GM23338 (cell line): ENCODE measurements around the gene TEKT5. TPM values are rescaled to one million over a fixed set of nuclear protein-coding genes. Genes with fewer than 3 reads are reported as not detected.

Source experiments
- ATAC-seq: fragments of 200-7000 bp; cut with Tn5 transposase; 3 replicates; pipeline ENCODE4 v1.9.1; 2020
- DNase-seq: peaks from one replicate; pipeline ENCODE4 v3.0.0-alpha.2; 2015; ENCODE audit warnings: low spot score
- H2AFZ ChIP-seq: fragments of 200-600 bp; sonication (generic); 2 replicates; pipeline ENCODE4 v1.8.0; 2016; ENCODE audit warnings: antibody characterized with exemption, mild to moderate bottlenecking, moderate library complexity
- H3F3A ChIP-seq: fragments of 200-600 bp; sonication (generic); replicated peaks from 2 replicates; pipeline ENCODE4 v1.8.0; 2017; ENCODE audit warnings: antibody characterized with exemption, mixed run types, low read depth
- H3K27ac ChIP-seq: fragments of 200-600 bp; sonication (generic); 2 replicates; pipeline ENCODE4 v1.6.1; 2016; ENCODE audit warnings: low read depth
- H3K27me3 ChIP-seq: fragments of 200-600 bp; sonication (generic); 2 replicates; pipeline ENCODE4 v1.8.0; 2016; ENCODE audit warnings: mild to moderate bottlenecking, mixed run types, moderate library complexity; ENCODE audit not compliant: insufficient read depth
- H3K36me3 ChIP-seq: fragments of 200-600 bp; sonication (generic); 2 replicates; pipeline ENCODE4 v1.8.0; 2016; ENCODE audit warnings: mild to moderate bottlenecking; ENCODE audit not compliant: insufficient read depth
- H3K4me1 ChIP-seq: fragments of 200-600 bp; sonication (generic); 2 replicates; pipeline ENCODE4 v1.8.0; 2016; ENCODE audit warnings: mild to moderate bottlenecking, moderate library complexity; ENCODE audit not compliant: insufficient read depth
- H3K4me2 ChIP-seq: fragments of 200-600 bp; sonication (generic); 2 replicates; pipeline ENCODE4 v1.7.1; 2017; ENCODE audit warnings: mixed run types
- H3K4me3 ChIP-seq: fragments of 200-600 bp; sonication (generic); 2 replicates; pipeline ENCODE4 v1.6.1; 2016; ENCODE audit warnings: mixed run types
- H3K79me2 ChIP-seq: fragments of 200-600 bp; sonication (generic); replicated peaks from 2 replicates; pipeline ENCODE4 v1.8.0; 2017; ENCODE audit warnings: mild to moderate bottlenecking; ENCODE audit not compliant: insufficient read depth
- H3K9me2 ChIP-seq: fragments of 200-600 bp; sonication (generic); 2 replicates; pipeline ENCODE4 v1.8.0; 2017; ENCODE audit not compliant: insufficient read depth
- H4K20me1 ChIP-seq: fragments of 200-600 bp; sonication (generic); replicated peaks from 2 replicates; pipeline ENCODE4 v1.8.0; 2017; ENCODE audit warnings: mild to moderate bottlenecking; ENCODE audit not compliant: insufficient read depth
- H3K27ac Mint-ChIP-seq: 2 replicates; pipeline ENCODE4 v1.8.0; 2020; ENCODE audit warnings: inconsistent platforms, mild to moderate bottlenecking, moderate library complexity, mixed read lengths
- H3K27me3 Mint-ChIP-seq: 3 replicates; pipeline ENCODE4 v1.8.0; 2022; ENCODE audit warnings: low read depth, mild to moderate bottlenecking, moderate library complexity, mixed read lengths, inconsistent platforms; ENCODE audit not compliant: insufficient read depth, poor library complexity
- H3K36me3 Mint-ChIP-seq: 3 replicates; pipeline ENCODE4 v1.8.0; 2021; ENCODE audit warnings: low read depth, mild to moderate bottlenecking, inconsistent platforms, moderate library complexity, mixed read lengths
- H3K4me1 Mint-ChIP-seq: 3 replicates; pipeline ENCODE4 v1.8.0; 2020; ENCODE audit warnings: mild to moderate bottlenecking, inconsistent platforms, mixed read lengths
- H3K4me3 Mint-ChIP-seq: 3 replicates; pipeline ENCODE4 v1.8.0; 2021; ENCODE audit warnings: moderate library complexity, mild to moderate bottlenecking, inconsistent platforms, mixed read lengths
- H3K9me3 Mint-ChIP-seq: 3 replicates; pipeline ENCODE4 v1.8.0; 2020; ENCODE audit warnings: moderate library complexity, mild to moderate bottlenecking, inconsistent platforms, mixed read lengths
- EZH2 ChIP-seq: fragments of 200-600 bp; sonication (generic); IDR thresholded peaks from one replicate; pipeline ENCODE4 v1.8.0; 2017; ENCODE audit warnings: antibody characterized with exemption, mild to moderate bottlenecking, low read depth; ENCODE audit not compliant: unreplicated experiment
- EZH2phosphoT487 ChIP-seq: fragments of 200-600 bp; sonication (generic); IDR thresholded peaks from one replicate; pipeline ENCODE4 v1.8.1; 2018; ENCODE audit warnings: antibody characterized with exemption; ENCODE audit not compliant: unreplicated experiment
- NANOG ChIP-seq: IDR thresholded peaks from 2 replicates; pipeline ENCODE4 v1.6.1; 2016; ENCODE audit warnings: antibody characterized with exemption, borderline replicate concordance
- POLR2AphosphoS5 ChIP-seq: IDR thresholded peaks from 2 replicates; pipeline ENCODE4 v1.6.1; 2016; ENCODE audit warnings: antibody characterized with exemption, low read depth
- STAT1 ChIP-seq: IDR thresholded peaks from one replicate; pipeline ENCODE4 v1.6.1; 2016; ENCODE audit warnings: antibody characterized with exemption; ENCODE audit not compliant: unreplicated experiment
- ZNF114 ChIP-seq: fragments of 250-450 bp; sonication (Bioruptor Pico); IDR thresholded peaks from 2 replicates; pipeline ENCODE4 v1.5.0; 2020; ENCODE audit warnings: mild to moderate bottlenecking, moderate library complexity
- polyA plus RNA-seq: library from polyadenylated mRNA; unstranded; fragments of >200 nt; fragmentation: Nextera tagmentation; extraction: Ambion mirVana; gene quantifications from 2 replicates; pipeline ENCODE4 v1.2.1, GENCODE V29; 2016
- total RNA-seq: library from RNA; depleted of rRNA; stranded (reverse); fragments of >200 nt; shearing (Covaris generic); gene quantifications from 2 replicates; pipeline ENCODE4 v1.2.3, GENCODE V29; 2014
- TF ChIP-seq, protein P1 (sequence below): fragments of 250-450 bp; sonication (Bioruptor Pico); IDR thresholded peaks from 2 replicates; pipeline ENCODE4 v1.5.0; 2020; ENCODE audit warnings: mild to moderate bottlenecking, moderate library complexity
- TF ChIP-seq, protein P2 (sequence below): IDR thresholded peaks from 2 replicates; pipeline ENCODE4 v1.6.1; 2016; ENCODE audit warnings: antibody characterized with exemption
- TF ChIP-seq, protein P3 (sequence below), 2 experiments: fragments of 200-600 bp in 1 of 2; sonication (generic) in 1 of 2; conservative IDR thresholded peaks; 2 replicates each; pipeline versions ENCODE4 v1.5.1 to v1.6.1; 2016 to 2017; ENCODE audit warnings: antibody characterized with exemption in 2 of 2, low read depth in 2 of 2, mild to moderate bottlenecking in 2 of 2, moderate library complexity in 1 of 2

The TEKT5 gene
- total and polyA plus RNA-seq, 2 experiments from 2014 or later, result 0.52 TPM; not detected in 1

DNA sequence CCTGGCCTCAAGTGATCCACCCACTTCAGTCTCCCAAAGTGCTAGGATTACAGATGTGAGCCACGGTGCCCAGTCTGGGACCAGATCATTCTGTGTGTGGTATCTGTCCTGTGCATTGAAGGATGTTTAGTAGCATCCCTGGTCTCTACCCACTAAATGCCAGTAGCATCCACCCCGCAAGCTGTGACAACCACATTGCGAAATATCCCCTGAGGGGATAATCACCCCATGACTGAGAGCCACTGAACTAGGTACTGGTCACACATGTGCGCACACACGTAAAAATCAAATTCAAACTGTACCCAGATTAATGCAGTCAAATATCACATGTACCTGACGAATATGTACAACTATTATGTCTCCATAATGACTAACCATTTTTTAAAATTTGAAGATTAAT is 35.8 kb downstream of the TEKT5 start:
- no peak for DNase-seq
- Histone ChIP-seq H3K79me2 (no peaks in the 10 kb centered on the region), H3K27me3 (no peaks in the 10 kb centered on the region), H3K36me3 (no peaks in the 10 kb centered on the region), H3K4me2 (no peak overlapping the region), H3F3A (no peaks in the 10 kb centered on the region), H2AFZ (no peak overlapping the region), H3K4me3 (no peak overlapping the region), H3K27ac (no peak overlapping the region), H3K9me2 (no peaks in the 10 kb centered on the region), H4K20me1 (no peaks in the 10 kb centered on the region), H3K4me1 (peaks cover 12% of the 10 kb centered on the region)
- H3K27me3 Mint-ChIP-seq, result peaks cover 1% of the 10 kb centered on the region
- ATAC-seq, result no peak
- peaks cover 23% of the 10 kb centered on the region for H3K9me3 Mint-ChIP-seq
- TF ChIP-seq NANOG, result no peak
- no peak for TF ChIP-seq EZH2phosphoT487
- TF ChIP-seq EZH2, result no peak
- TF ChIP-seq, protein P1, sequence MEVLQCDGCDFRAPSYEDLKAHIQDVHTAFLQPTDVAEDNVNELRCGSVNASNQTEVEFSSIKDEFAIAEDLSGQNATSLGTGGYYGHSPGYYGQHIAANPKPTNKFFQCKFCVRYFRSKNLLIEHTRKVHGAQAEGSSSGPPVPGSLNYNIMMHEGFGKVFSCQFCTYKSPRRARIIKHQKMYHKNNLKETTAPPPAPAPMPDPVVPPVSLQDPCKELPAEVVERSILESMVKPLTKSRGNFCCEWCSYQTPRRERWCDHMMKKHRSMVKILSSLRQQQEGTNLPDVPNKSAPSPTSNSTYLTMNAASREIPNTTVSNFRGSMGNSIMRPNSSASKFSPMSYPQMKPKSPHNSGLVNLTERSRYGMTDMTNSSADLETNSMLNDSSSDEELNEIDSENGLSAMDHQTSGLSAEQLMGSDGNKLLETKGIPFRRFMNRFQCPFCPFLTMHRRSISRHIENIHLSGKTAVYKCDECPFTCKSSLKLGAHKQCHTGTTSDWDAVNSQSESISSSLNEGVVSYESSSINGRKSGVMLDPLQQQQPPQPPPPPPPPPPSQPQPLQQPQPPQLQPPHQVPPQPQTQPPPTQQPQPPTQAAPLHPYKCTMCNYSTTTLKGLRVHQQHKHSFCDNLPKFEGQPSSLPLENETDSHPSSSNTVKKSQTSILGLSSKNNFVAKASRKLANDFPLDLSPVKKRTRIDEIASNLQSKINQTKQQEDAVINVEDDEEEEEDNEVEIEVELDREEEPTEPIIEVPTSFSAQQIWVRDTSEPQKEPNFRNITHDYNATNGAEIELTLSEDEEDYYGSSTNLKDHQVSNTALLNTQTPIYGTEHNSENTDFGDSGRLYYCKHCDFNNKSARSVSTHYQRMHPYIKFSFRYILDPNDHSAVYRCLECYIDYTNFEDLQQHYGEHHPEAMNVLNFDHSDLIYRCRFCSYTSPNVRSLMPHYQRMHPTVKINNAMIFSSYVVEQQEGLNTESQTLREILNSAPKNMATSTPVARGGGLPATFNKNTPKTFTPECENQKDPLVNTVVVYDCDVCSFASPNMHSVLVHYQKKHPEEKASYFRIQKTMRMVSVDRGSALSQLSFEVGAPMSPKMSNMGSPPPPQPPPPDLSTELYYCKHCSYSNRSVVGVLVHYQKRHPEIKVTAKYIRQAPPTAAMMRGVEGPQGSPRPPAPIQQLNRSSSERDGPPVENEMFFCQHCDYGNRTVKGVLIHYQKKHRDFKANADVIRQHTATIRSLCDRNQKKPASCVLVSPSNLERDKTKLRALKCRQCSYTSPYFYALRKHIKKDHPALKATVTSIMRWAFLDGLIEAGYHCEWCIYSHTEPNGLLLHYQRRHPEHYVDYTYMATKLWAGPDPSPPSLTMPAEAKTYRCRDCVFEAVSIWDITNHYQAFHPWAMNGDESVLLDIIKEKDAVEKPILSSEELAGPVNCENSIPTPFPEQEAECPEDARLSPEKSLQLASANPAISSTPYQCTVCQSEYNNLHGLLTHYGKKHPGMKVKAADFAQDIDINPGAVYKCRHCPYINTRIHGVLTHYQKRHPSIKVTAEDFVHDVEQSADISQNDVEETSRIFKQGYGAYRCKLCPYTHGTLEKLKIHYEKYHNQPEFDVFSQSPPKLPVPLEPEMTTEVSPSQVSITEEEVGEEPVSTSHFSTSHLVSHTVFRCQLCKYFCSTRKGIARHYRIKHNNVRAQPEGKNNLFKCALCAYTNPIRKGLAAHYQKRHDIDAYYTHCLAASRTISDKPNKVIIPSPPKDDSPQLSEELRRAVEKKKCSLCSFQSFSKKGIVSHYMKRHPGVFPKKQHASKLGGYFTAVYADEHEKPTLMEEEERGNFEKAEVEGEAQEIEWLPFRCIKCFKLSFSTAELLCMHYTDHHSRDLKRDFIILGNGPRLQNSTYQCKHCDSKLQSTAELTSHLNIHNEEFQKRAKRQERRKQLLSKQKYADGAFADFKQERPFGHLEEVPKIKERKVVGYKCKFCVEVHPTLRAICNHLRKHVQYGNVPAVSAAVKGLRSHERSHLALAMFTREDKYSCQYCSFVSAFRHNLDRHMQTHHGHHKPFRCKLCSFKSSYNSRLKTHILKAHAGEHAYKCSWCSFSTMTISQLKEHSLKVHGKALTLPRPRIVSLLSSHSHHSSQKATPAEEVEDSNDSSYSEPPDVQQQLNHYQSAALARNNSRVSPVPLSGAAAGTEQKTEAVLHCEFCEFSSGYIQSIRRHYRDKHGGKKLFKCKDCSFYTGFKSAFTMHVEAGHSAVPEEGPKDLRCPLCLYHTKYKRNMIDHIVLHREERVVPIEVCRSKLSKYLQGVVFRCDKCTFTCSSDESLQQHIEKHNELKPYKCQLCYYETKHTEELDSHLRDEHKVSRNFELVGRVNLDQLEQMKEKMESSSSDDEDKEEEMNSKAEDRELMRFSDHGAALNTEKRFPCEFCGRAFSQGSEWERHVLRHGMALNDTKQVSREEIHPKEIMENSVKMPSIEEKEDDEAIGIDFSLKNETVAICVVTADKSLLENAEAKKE, result no peak
- no peak overlapping the region for H3K27ac Mint-ChIP-seq
- H3K4me1 Mint-ChIP-seq, result peaks cover 19% of the 10 kb centered on the region
- H3K36me3 Mint-ChIP-seq, result peaks cover 15% of the 10 kb centered on the region; the same call in 1 of the 3 replicates
- no peak overlapping the region for H3K4me3 Mint-ChIP-seq

DNA sequence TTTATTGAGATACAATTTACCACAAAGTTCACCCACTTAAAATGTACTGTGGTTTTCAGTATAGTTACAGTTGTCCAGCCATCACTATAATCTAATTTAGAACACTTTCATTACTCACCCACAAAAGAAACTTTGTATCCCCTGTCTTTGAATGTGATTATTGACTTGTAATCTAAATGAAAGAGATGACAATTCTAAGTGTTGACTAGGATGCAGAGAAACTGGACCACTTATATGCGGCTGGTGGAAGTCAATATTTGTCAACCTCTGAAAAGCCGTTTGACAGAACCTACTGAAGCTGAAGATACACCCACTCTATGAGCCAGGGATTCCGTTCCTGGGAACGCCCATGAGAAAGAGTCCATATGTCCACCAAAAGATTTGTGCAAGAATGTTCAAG is 36.8 kb downstream of the TEKT5 start:
- Histone ChIP-seq H3K36me3 (no peaks in the 10 kb centered on the region), H3K4me1 (peaks cover 12% of the 10 kb centered on the region), H3K27me3 (no peaks in the 10 kb centered on the region), H3K27ac (no peak overlapping the region), H3K79me2 (no peaks in the 10 kb centered on the region), H3K4me3 (no peak overlapping the region), H2AFZ (no peak overlapping the region), H3F3A (no peaks in the 10 kb centered on the region), H4K20me1 (no peaks in the 10 kb centered on the region), H3K4me2 (no peak overlapping the region), H3K9me2 (no peaks in the 10 kb centered on the region)
- Mint-ChIP-seq H3K27me3 (peaks cover 1% of the 10 kb centered on the region), H3K4me3 (no peak overlapping the region), H3K36me3 (peaks cover 13% of the 10 kb centered on the region; the same call in 1 of the 3 replicates), H3K9me3 (peaks cover 18% of the 10 kb centered on the region), H3K4me1 (peaks cover 20% of the 10 kb centered on the region), H3K27ac (no peak overlapping the region)
- ATAC-seq (no peak), DNase-seq (no peak)
- TF ChIP-seq STAT1 (no peak), ZNF114 (CRISPR knock-in tag) (no peak), POLR2AphosphoS5 (no peak)
- TF ChIP-seq, protein P2, sequence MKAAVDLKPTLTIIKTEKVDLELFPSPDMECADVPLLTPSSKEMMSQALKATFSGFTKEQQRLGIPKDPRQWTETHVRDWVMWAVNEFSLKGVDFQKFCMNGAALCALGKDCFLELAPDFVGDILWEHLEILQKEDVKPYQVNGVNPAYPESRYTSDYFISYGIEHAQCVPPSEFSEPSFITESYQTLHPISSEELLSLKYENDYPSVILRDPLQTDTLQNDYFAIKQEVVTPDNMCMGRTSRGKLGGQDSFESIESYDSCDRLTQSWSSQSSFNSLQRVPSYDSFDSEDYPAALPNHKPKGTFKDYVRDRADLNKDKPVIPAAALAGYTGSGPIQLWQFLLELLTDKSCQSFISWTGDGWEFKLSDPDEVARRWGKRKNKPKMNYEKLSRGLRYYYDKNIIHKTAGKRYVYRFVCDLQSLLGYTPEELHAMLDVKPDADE, result no peak
- TF ChIP-seq, protein P3, sequence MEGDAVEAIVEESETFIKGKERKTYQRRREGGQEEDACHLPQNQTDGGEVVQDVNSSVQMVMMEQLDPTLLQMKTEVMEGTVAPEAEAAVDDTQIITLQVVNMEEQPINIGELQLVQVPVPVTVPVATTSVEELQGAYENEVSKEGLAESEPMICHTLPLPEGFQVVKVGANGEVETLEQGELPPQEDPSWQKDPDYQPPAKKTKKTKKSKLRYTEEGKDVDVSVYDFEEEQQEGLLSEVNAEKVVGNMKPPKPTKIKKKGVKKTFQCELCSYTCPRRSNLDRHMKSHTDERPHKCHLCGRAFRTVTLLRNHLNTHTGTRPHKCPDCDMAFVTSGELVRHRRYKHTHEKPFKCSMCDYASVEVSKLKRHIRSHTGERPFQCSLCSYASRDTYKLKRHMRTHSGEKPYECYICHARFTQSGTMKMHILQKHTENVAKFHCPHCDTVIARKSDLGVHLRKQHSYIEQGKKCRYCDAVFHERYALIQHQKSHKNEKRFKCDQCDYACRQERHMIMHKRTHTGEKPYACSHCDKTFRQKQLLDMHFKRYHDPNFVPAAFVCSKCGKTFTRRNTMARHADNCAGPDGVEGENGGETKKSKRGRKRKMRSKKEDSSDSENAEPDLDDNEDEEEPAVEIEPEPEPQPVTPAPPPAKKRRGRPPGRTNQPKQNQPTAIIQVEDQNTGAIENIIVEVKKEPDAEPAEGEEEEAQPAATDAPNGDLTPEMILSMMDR (conservative IDR thresholded peaks at IDR 0.05; ENCODE audit: low read depth in 2 of 2), result no peak
